GM19397 (cell line): ENCODE measurements around the gene PIGM.

Experiments used
- ATAC-seq: cut with Tn5 transposase; IDR thresholded peaks from one replicate; pipeline ENCODE4 v1.9.1; 2021; ENCODE audit warnings: mild to moderate bottlenecking, moderate library complexity; ENCODE audit not compliant: unreplicated experiment

The PIGM gene

GRCh38 chr1:160031365-160032164 lies at the start of gene PIGM:
TSS of gene PIGM (minus strand) at chr1:160031990. CDS start at chr1:160031739, 251 bp downstream.
- peak; percentile 94 for ATAC-seq

DNA sequence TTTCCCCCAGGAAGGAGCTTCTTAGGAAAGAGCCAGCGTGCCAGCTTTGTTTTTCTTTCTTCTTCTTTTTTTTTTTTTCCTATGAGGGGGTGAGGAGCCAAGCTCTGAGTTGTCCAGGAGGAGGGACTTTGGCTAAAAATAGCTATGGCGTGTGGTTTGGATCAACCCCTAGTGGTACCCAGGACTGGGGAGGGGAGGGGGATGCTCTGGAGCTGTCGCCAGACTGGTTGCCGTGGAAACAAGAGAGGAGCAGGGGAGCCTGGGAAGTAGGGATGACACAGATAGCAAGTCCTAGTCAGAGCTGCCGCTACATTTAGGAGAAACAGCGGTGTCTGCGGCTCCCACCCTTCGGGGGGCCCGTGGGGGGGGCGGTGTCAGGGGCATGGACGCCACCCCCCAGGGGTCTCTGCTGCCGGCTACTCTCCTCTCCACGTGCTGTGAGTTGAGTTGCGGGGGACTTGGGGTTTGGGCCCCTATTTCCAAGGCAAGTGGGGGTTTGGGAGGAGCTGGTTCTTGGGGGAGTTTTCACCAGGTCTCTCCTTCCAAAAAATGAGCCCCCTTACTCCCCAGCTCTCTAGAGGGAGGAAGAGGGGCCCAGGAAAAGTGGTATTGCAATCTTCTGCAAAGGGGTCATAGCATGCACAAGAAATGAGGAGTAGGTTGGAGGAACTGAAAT lies 49.6 kb upstream of the PIGM start, which contains the start of gene KCNJ9:
KCNJ9 (plus strand) TSS at position 278 of the 676 bp plus-strand sequence. CDS start 2,493 bp downstream, outside the sequence.
- ATAC-seq: no peak

- no peak for ATAC-seq
Measured at GRCh38 chr1:160080381-160081100, 48.8 kb upstream of the PIGM start.

DNA sequence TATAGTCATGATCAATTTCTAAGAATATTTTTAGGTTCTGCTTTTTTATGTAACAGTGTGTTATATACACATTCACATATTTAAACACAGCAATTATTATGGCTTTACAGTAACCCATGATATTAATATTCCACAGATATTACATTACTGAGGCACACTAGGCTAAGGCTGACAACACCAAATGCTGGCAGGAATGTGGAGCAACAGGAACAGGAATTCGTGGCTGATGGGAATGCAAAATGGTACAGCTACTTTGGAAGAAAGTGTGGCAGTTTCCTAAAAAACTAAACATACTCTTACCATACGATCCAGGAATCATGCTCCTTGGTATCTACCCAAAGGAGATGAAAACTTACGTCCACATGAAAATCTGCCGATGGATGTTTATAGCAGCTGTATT lies 47.7 kb upstream of the PIGM start:
- no peak for ATAC-seq

- no peak for ATAC-seq
Measured at GRCh38 chr1:160078512-160079195, 46.9 kb upstream of the PIGM start.

DNA sequence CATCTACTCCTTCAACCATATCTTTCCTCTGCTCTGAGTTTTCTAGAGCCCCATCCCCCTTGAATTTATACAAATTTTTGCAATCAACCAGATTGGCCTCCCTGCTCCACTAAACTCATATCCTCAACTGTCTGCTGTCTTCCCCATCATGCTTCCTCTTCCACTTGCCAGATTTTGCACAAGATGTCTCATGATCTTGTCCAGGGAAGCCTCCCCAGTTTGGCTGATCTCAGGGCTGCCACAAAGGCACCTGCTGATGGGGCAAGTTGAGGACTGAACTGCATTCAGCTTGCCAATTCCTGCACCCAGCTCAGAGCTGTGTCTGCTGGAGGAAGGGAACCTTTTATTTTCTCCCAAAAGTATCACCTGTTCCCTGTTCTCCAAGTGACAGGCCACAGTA lies 45.7 kb upstream of the PIGM start:
- no peak for ATAC-seq

DNA sequence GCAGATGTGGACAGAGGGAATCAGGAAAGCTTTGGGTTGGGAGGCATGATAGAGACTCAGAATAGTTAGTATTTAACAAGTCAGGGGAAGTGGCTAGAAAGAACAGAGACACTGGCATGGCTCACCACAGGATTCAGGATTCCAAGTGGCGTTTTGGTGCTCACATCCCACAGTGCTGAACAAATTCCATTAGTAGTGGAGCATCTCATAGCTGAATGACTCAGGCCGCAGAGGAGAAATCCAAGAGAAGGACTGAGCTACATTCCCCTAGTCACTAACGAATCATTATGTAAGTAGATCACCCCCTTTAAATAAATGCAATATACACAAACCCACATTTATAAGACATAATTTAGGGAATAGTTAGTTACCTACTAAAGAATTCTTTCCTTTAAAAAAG lies 44.5 kb upstream of the PIGM start:
- no peak for ATAC-seq

- no peak for ATAC-seq
Measured at GRCh38 chr1:160075836-160076235, 44.0 kb upstream of the PIGM start.

DNA sequence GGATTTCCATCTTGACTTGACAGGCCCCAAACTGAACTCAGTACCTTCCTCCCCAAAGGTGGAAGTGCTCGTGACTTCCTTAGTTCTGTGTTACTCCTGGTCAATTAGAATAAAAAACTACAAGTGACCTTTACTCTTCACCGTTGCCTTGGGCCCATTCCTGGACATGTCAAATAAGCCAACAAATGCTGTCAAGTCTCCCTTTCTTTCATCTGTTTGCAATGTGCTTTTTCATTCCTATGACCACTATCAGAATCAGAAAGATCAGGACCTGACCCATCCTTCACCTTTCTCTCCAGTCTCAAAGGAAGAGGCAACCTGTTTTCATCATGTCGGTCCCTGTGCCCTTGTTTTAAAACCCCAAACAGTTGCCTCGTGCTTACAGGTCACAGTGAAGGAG lies 43.1 kb upstream of the PIGM start:
- no peak for ATAC-seq

- no peak for ATAC-seq
Measured at GRCh38 chr1:160071289-160071688, 39.5 kb upstream of the PIGM start.

- no peak for ATAC-seq
Measured at GRCh38 chr1:160070243-160071163, 38.7 kb upstream of the PIGM start.

GRCh38 chr1:160069460-160070231 lies 37.9 kb upstream of the PIGM start, which contains the start of gene KCNJ10:
TSS of gene KCNJ10 (minus strand) at chr1:160070160. CDS start at chr1:160042532, 27,628 bp downstream.
- ATAC-seq: no peak

DNA sequence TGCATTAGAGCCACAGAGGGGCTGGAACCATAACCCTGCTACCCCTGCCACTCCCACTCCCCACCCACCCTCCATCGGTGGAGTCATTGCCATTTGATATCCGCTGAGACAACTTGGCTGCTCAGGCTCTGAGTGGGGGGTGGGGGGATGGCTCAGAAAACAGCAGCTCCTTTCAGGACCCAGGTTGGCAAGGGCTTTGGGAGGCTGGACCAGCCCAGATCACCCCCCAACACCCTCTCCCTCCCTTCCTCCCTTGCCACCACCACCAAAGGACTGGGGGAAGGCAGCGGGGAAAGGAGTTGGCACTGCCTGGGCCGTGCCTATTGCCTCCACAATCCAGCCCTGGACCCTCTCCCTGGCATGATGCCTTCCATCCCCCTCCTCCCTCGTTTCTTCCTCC lies 36.4 kb upstream of the PIGM start:
- ATAC-seq: no peak

GRCh38 chr1:160066829-160067745 lies 35.3 kb upstream of the PIGM start:
- ATAC-seq: no peak

DNA sequence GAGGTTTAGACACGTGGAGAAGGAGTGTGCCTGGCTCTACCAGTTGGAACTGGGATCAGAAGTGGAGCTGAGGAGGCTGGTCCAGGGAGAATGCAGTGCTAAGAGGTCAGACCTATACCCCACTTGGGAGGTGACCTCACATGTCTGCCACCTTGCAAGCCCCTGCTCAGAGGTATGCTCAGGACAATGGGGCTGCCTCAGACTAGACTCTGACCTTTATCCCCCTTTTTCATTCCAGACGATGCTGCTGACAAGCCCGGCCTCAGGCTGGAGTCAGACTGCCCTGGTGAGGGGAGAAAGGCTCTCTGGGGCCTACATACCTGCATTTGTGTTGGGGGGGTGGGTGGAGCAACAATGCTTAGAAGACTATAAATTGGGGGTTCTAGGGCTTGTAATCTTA lies 33.0 kb upstream of the PIGM start:
- ATAC-seq: no peak

GRCh38 chr1:160064164-160064563 lies 32.4 kb upstream of the PIGM start:
- ATAC-seq: no peak

- ATAC-seq: no peak
Measured at GRCh38 chr1:160063176-160063575, 31.4 kb upstream of the PIGM start.

GRCh38 chr1:160062230-160062532 lies 30.4 kb upstream of the PIGM start:
- no peak for ATAC-seq
